NK-92 (cell line): ENCODE data around the gene PRKCH.

Experiments
- DNase-seq: peaks from one replicate; lab custom pipeline; 2025; ENCODE audit not compliant: unreplicated experiment; lab: John Stamatoyannopoulos, UW

The PRKCH gene

GRCh38 chr14:61505815-61506809, 184.7 kb downstream of the PRKCH start:
- no peak for DNase-seq

- DNase-seq, result no peak
These were observed 187.1 kb downstream of the PRKCH start for GRCh38 chr14:61508526-61508925.

DNA sequence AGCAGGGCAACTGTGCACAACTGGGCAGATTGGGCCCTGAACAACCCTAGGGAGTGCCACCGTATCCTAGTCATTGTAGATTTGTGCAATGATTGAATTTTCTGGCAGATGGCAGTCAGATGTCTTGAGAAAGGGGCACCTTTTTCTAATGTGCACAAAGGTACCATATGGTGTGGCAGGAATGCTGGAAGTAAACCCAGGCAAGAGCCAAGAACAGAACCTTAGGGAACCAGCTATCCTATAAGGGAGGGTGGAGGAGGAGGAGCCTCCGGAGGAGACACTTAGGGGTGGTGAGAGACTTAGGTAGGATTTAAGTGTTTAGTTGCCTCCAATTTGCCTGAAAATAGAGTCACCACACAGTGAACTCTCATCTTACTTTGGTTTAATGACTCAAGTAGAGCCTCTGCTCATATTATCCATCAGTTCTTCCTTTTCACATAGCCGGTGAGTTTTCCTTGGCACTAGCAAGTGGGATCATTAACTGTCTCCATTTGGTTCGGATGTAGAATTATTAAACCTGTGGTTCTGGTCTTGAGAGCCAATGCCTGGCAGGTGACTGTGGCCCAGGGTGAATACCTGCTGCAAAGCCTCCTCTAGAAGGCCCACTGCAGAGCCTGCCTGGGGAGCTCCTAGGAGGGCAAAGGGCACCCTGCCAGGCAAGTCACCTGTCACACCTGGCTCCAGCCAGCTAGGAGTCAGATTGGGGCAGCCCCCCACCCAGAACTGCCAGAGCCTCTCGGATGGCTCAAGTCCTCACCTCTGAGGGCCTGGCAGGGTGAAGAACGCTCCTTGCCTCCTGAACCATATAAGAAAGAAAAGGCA, 189.6 kb downstream of the PRKCH start:
- no peak for DNase-seq

DNA sequence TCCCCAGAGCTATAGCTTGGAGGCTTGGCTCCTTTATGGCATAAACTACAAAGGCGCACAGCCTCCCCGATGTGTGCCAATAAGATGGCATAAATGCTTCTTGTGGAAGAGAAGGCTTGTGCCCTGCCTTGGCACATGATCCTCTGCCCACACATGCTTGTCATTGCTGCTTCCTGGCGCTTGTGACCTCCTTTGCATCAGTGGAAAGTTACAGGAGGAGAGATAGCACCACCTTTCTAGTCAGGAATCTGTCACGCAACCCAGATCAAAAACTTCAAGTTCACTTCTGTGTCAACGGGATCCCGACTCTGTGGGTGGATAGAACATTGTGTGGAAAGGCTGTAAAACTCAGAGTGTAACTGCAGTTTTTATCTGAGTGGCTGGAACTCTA, 190.2 kb downstream of the PRKCH start:
- no peak for DNase-seq

DNA sequence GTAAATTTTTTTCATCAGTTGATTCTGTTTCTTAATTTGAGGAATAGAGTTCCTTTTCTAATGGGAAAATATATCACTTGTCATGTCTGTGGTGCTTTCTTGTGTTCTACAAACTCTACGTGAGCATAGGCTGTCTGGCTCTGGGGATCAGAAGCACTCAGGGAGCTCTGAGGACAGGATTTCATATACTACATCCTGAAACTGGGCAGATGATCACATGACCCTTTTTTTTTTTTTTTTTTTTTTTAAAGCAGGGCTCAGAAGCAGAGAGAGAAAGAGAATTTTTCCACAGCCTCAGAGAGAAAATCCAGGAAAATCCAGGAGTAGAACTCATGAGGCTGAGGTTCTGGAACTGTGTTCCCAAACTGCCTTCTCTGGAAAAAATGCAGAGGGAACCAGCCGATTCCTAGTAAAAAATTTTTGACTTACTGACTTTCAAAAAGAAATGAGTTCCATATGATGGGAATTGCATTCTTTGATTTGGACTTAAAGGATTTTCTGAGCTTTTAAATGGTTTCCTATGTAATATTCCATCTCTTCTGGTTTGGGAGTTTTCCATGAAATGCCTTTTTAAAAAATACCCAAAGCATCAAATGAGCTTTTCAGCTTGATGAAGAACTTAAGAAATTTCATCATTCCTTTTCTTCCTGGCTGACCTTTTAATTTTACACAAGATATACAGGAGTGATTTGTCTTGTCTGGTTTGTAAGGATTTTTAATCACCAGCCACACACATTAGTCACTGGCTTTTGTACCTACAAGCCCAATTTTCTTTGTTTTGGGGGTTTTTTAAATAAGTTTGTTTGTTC, 190.9 kb downstream of the PRKCH start:
- DNase-seq, result no peak

GRCh38 chr14:61513986-61514830, 192.8 kb downstream of the PRKCH start:
- DNase-seq, result no peak

- DNase-seq, result no peak
These were observed 193.5 kb downstream of the PRKCH start for GRCh38 chr14:61514927-61515326.

DNA sequence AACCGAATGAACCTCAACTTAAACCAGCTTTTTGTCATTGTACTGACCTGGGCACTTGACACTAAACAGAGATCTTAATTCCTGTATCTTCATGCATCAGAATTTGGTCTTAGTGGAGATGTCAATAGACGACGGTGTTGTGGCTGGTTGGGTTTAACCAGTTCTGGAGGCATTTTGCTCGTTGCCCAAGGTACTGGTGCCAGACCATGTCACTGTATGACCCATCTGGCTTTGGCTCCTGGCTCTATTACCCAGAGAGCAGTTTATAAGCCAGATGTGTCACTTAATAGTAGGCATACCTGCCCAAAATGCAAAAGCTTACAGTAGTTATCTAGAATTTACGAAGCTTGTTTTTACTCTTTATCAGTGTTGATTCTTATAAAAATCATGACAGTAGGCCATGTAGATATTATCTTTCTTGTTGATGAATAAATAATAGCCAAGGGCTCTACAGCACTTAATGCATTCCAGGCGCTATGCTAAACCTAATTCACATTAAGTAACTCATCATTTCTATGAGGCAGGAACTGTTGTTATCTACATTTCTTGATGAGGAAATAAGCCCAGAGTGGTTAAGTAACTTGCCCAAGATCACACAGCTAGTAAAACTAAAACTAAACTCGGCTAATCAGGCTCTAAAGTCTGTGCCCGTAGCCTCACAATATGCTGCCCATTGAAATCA, 194.2 kb downstream of the PRKCH start:
- no peak for DNase-seq

DNA sequence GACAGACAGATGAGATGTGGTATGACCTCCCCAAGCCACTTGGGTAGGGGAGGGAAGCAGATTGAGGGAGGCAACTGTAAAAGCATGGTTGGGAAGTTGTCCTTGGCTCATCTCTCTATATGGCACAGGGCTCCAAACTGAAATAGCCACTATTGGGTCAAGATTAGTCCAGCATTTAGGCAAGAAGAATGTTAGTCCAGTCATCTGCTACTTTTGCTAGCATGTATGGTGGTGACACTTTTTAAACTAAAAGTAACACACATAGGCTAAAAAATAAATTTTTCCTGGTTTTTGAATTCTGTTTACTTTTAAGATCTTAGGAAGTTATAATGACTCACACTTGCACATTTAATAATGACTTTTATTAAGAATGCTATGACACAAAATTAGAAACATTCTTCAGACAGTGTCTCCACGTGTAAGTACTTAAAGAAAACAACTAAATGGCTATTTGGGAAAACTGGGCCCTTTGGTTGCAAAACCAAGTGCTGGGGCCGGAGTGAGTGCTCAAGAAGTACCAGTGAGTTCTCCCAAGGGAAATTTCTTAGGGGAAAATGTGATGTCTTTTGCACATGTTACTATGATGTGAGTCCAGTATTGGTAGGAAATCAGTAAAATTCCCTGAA, 194.9 kb downstream of the PRKCH start:
- DNase-seq, result no peak

DNA sequence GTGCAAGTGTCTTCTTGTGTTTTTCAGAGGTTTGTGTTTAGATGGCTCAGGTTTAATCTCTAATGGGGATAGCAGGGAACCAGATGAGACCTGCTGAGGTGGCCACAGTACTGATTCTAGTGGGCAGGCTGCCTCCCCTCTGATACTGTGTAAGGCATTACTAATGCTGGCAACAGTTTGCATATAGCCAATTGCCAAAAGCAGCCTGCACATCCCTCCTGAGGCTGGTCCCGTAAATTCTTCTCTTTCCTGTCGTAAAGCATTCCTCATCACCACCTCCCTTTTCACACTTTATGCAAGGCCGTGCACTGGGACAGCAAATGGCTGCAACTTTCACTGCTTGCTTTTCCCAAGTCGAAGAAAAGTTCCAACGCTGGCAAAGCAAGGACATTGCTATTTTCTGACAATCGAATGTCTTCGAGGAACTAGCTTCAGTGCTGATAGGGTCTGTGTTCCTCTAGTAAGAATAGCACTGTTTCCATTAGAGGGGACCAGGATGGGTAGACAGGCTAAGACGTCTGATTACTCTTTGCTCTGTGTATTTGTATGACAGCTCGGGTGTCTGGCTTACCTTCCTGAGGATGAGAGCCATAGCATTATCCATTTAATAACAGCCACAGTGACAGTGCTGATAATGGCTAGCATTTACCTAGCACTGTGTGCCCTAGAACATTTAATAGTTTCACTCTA, 195.7 kb downstream of the PRKCH start:
- no peak for DNase-seq

DNA sequence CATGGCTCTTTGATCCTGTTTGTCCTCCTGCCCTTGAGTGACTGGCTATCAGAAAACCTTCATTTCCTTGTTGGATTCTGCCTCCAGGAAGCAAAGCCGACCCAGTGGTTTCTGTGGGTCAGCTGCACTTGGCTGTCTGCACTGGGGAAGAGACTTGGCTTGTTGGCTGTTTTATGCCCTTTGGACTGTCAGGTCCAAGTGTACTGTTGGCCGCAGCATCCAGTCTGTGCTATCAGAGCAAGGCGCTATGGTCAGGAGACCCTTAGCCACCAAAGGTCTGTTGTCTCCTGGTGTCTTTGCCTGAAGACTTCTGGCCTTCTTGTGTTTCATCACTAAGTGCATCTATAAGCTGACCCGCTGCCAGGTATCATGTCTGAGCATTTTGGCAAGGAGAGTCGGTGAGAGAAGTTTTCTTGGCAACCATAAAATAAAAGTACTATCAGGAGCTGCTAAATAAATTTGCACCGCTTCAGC, 196.6 kb downstream of the PRKCH start:
- DNase-seq, result no peak

DNA sequence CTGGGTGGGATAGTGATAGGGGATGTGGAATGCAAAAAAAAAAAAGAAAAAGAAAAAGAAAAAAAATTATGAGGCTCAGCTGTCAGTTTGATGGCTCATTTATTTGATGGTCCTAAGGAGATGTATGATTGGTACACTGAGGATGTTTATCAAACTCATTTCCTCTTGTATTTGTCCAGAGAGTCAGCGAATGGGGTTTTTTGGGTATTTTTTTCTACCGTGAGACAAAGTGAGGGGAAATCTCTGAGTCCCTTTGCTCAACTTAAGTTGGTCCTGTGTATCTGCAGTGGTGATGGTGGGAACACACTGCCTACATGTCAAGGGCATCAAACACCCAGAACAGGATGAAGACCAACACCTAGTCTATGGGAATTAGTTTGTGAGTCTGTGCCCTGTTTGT, 197.0 kb downstream of the PRKCH start:
- no peak for DNase-seq

- DNase-seq, result no peak
These were observed 197.7 kb downstream of the PRKCH start for GRCh38 chr14:61519106-61519505.

- DNase-seq, result no peak
These were observed 198.4 kb downstream of the PRKCH start for GRCh38 chr14:61519735-61520134.

DNA sequence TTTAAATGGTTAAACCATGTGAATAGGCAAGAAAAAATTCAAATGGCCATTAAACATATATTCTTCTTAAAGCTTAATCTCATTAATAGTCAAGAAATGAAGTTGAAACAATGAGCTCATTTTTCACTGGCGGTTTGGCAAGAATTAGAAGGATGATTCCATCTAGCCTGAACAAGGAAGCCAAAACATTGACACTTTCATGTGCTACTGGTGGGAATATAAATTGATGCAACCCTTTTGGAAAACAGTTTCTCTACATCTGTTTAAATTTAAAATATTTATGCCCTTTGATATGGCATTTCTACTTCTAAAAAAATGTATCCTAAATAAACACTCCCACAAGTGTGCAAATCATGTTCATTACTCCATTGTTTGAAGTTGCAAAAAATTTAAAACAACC, 199.2 kb downstream of the PRKCH start:
- no peak for DNase-seq

- DNase-seq, result no peak
These were observed 200.4 kb downstream of the PRKCH start for GRCh38 chr14:61521773-61522172.

- DNase-seq, result no peak
These were observed 202.4 kb downstream of the PRKCH start for GRCh38 chr14:61523751-61524150.

DNA sequence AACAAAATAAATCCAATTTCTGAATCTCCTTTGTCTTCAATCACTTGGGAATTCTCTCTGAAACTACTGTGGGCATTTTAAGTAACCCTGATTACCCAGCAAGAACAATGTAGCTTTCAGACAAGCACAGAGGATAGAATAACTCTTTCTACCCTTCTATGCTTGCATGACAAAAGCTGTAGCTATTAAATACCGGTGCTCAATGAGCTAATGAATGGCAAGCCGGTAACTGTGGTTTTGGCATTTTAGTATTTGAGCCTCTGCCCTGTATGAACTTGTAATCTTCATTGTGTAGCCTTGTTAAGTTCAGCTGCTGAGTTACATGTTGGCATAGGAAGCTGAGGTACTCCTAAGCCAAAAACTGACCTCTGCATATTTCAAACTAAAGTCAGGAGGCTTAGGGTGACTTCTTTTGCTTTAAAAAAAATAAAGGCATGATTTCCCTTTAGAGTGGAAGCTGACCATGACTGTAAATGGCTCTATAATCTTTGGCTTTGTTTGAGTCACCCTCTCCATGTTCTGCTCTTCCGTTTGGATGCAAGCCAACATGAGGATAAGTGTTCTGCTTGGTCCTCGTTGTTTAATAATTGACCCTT, 202.9 kb downstream of the PRKCH start:
- DNase-seq, result no peak
